HepG2 (cell line): ENCODE measurements around the gene SLC5A10. TPM values are rescaled to one million over a fixed set of nuclear protein-coding genes. Genes with fewer than 3 reads are reported as not detected.
A peak's percentile ranks its signal among the peaks of the same experiment; 100 is the strongest.

Source experiments
- ATAC-seq: fragments of 200-7000 bp; cut with Tn5 transposase; 3 replicates; pipeline ENCODE4 v1.9.1; 2020; ENCODE audit warnings: mild to moderate bottlenecking, moderate library complexity
- BruUV-seq: library from RNA; stranded (reverse); fragments of 400-500 nt; replicated peaks from 2 replicates; lab custom pipeline; 2021; lab: Mats Ljungman, UMichigan
- CTCF ChIA-PET: fragments of 300-600 bp; formaldehyde crosslinking; extraction: SDS; loops from one replicate; lab custom pipeline; 2021; ENCODE audit warnings: low total read pairs, inconsistent platforms, low intra/inter-chr PET ratio; lab: Yijun Ruan, JAX
- POLR2A ChIA-PET: fragments of 350-600 bp; sonication (Branson Sonifier 250); formaldehyde crosslinking; loops from one replicate; lab custom pipeline; 2020; ENCODE audit warnings: antibody characterized with exemption, inconsistent platforms; lab: Yijun Ruan, JAX
- DNase-seq: peaks from one replicate; pipeline ENCODE4 v3.0.0-alpha.2; 2015; ENCODE audit warnings: low spot score
- FAIRE-seq: peaks from 3 replicates; lab custom pipeline; 2011; peaks lifted over from hg19 to GRCh38; lab: Jason Lieb, UNC
- H2AFZ ChIP-seq: one replicate; pipeline ENCODE4 v1.6.1; 2011; ENCODE audit warnings: low read length, inconsistent platforms
- H3K27ac ChIP-seq: fragments of 300-600 bp; 3 replicates; pipeline ENCODE4 v1.8.0; 2011; ENCODE audit warnings: mixed run types, mild to moderate bottlenecking, mixed read lengths, low read length, inconsistent platforms; ENCODE audit not compliant: insufficient read depth; ENCODE audit errors: extremely low read length
- H3K27me3 ChIP-seq, 2 experiments: fragments of 200-600 bp in 1 of 2; 2 replicates in 1 of 2; 3 replicates in 1 of 2; pipeline versions ENCODE4 v1.6.0 to v1.8.0; 2011; ENCODE audit warnings: low read length in 2 of 2, mild to moderate bottlenecking in 2 of 2, moderate library complexity in 2 of 2, inconsistent platforms in 1 of 2; ENCODE audit not compliant: insufficient read depth in 2 of 2, control insufficient read depth in 1 of 2
- H3K36me3 ChIP-seq, 2 experiments: fragments of 200-600 bp in 1 of 2; replicated peaks in 1 of 2; 2 replicates in 1 of 2; 3 replicates in 1 of 2; pipeline versions ENCODE4 v1.5.1 to v1.8.0; 2011; ENCODE audit warnings: low read length in 2 of 2, inconsistent platforms in 1 of 2; ENCODE audit not compliant: insufficient read depth in 2 of 2, control insufficient read depth in 1 of 2
- H3K4me1 ChIP-seq: 2 replicates; pipeline ENCODE4 v1.5.1; 2012; ENCODE audit warnings: low read length, inconsistent platforms; ENCODE audit not compliant: insufficient read depth
- H3K4me2 ChIP-seq: 2 replicates; pipeline ENCODE4 v1.6.0; 2011; ENCODE audit warnings: low read depth, low read length, inconsistent platforms
- H3K4me3 ChIP-seq, 3 experiments: fragments of 200-600 bp in 1 of 3; sonication (generic), shearing (Covaris generic) in 1 of 3; replicated peaks in 1 of 3; 2 replicates each; pipeline ENCODE4 v1.5.1; 2011 to 2016; ENCODE audit warnings: low read length in 3 of 3, inconsistent platforms in 2 of 3, low read depth in 2 of 3, mild to moderate bottlenecking in 2 of 3, control low read depth in 1 of 3, mixed read lengths in 1 of 3; ENCODE audit not compliant: insufficient read depth in 1 of 3
- H3K79me2 ChIP-seq: one replicate; pipeline ENCODE4 v1.6.1; 2011; ENCODE audit warnings: low read length, inconsistent platforms; ENCODE audit not compliant: insufficient read depth
- H3K9ac ChIP-seq: 2 replicates; pipeline ENCODE4 v1.6.0; 2011; ENCODE audit warnings: mild to moderate bottlenecking, low read depth, low read length, inconsistent platforms; ENCODE audit not compliant: insufficient read depth
- H3K9me3 ChIP-seq: 2 replicates; pipeline ENCODE4 v1.5.1; 2012; ENCODE audit warnings: mild to moderate bottlenecking, low read length
- H4K20me1 ChIP-seq: 2 replicates; pipeline ENCODE4 v1.6.0; 2011; ENCODE audit warnings: inconsistent platforms, mild to moderate bottlenecking, low read length, moderate library complexity; ENCODE audit not compliant: insufficient read depth
- HDAC6 ChIP-seq: fragments of 200-600 bp; sonication (generic); IDR thresholded peaks from 2 replicates; pipeline ENCODE4 v1.7.0; 2017; ENCODE audit warnings: mild to moderate bottlenecking, antibody characterized with exemption, low read length, low read depth
- HNF1A ChIP-seq, 2 experiments: sonication (generic) in 1 of 2; formaldehyde crosslinking in 1 of 2; IDR thresholded peaks; 2 replicates each; pipeline versions ENCODE4 v1.4.0 to v1.6.1; 2016 to 2020; ENCODE audit warnings: borderline replicate concordance in 1 of 2, low read depth in 1 of 2, mild to moderate bottlenecking in 1 of 2, missing genetic modification reagents in 1 of 2
- MXD4 ChIP-seq: IDR thresholded peaks from 2 replicates; pipeline ENCODE4 v1.6.1; 2016; ENCODE audit warnings: mild to moderate bottlenecking, missing biosample characterization, missing genetic modification reagents
- POLR2AphosphoS2 ChIP-seq: IDR thresholded peaks from 2 replicates; pipeline ENCODE4 v1.6.1; 2011; ENCODE audit warnings: low read depth, low read length, improper control_type of control experiment
- SNRNP70 ChIP-seq: fragments of 200-400 bp; formaldehyde crosslinking; IDR thresholded peaks from 2 replicates; pipeline ENCODE4 v1.6.1; 2017; ENCODE audit warnings: mild to moderate bottlenecking, low read depth, low read length, moderate library complexity
- TCF7L2 ChIP-seq: IDR thresholded peaks from 2 replicates; pipeline ENCODE4 v1.6.1; 2011; ENCODE audit warnings: mild to moderate bottlenecking, low read depth, low read length, moderate library complexity
- ZBTB7A ChIP-seq: sonication (generic); formaldehyde crosslinking; IDR thresholded peaks from 2 replicates; pipeline ENCODE4 v1.8.0; 2022; ENCODE audit warnings: mild to moderate bottlenecking, missing genetic modification reagents
- ZNF605 ChIP-seq: sonication (generic); formaldehyde crosslinking; IDR thresholded peaks from 2 replicates; pipeline ENCODE4 v1.8.0; 2022; ENCODE audit warnings: mild to moderate bottlenecking, missing genetic modification reagents
- ZNF629 ChIP-seq: sonication (generic); formaldehyde crosslinking; conservative IDR thresholded peaks from 2 replicates; pipeline ENCODE4 v1.5.0; 2020; ENCODE audit warnings: missing genetic modification reagents
- WGBS: methylation state at CpG from one replicate; pipeline ENCODE4 v1.1.6; 2017; ENCODE audit warnings: low lambda C conversion rate; 5-methylcytosine and 5-hydroxymethylcytosine counted together
- in situ Hi-C: cut with HindIII; loops from 2 replicates; pipeline ENCODE4 v1.10.0; 2017; ENCODE audit warnings: low pct_unique_long_range_greater_than_20kb; ENCODE audit not compliant: extremely low pct_ligation_motif_present
- intact Hi-C: fragments of 100-400 bp; cut with micrococcal nuclease; formaldehyde crosslinking; loops from one replicate; pipeline ENCODE4 v1.10.0; 2022; ENCODE audit not compliant: unreplicated experiment
- polyA plus RNA-seq, 8 experiments: library from polyadenylated mRNA; depleted of rRNA in 3 of 8; stranded (reverse) in 7 of 8; unstranded in 1 of 8; fragments of >200 nt; fragmentation: Illumina TruSeq in 4 of 8; extraction: Trizol in 4 of 8; gene quantifications; 2 replicates each; pipeline versions ENCODE4 v1.2.1 to v1.2.3, GENCODE V29; 2011 to 2016; ENCODE audit warnings: low read depth in 4 of 8, missing spikeins in 1 of 8, mixed read lengths in 1 of 8; ENCODE audit not compliant: insufficient read depth in 1 of 8
- total RNA-seq, 5 experiments: library from RNA; depleted of rRNA; stranded (reverse); fragments of >200 nt; fragmentation: Illumina TruSeq; extraction: Trizol; gene quantifications; 2 replicates each; pipeline ENCODE4 v1.2.3, GENCODE V29; 2016; ENCODE audit warnings: low read depth in 1 of 5
- TF ChIP-seq, protein P1 (sequence below): sonication (generic); formaldehyde crosslinking; IDR thresholded peaks from 2 replicates; pipeline ENCODE4 v1.9.0; 2022; ENCODE audit warnings: low read depth, missing genetic modification reagents
- TF ChIP-seq, protein P2 (sequence below): IDR thresholded peaks from 2 replicates; pipeline ENCODE4 v1.6.1; 2016; ENCODE audit warnings: mild to moderate bottlenecking

Gene SLC5A10
- total and polyA plus RNA-seq, 2 of the 13 experiments (the other 11 are each of a cell fraction or from before 2014, with no cell fraction given), result 0.05 TPM; not detected in 1

GRCh38 chr17:18950944-18951905 is 740 bp upstream of the SLC5A10 start (continued):
- TF ChIP-seq, protein P1, sequence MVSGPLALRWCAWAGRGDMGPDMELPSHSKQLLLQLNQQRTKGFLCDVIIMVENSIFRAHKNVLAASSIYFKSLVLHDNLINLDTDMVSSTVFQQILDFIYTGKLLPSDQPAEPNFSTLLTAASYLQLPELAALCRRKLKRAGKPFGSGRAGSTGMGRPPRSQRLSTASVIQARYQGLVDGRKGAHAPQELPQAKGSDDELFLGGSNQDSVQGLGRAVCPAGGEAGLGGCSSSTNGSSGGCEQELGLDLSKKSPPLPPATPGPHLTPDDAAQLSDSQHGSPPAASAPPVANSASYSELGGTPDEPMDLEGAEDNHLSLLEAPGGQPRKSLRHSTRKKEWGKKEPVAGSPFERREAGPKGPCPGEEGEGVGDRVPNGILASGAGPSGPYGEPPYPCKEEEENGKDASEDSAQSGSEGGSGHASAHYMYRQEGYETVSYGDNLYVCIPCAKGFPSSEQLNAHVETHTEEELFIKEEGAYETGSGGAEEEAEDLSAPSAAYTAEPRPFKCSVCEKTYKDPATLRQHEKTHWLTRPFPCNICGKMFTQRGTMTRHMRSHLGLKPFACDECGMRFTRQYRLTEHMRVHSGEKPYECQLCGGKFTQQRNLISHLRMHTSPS (CRISPR knock-in tag), result no peak
- TF ChIP-seq ZNF605 (CRISPR knock-in tag) (no peak), MXD4 (CRISPR knock-in tag) (no peak), HDAC6 (no peak), TCF7L2 (no peak), SNRNP70 (no peak), POLR2AphosphoS2 (no peak)
- TF ChIP-seq, protein P2, sequence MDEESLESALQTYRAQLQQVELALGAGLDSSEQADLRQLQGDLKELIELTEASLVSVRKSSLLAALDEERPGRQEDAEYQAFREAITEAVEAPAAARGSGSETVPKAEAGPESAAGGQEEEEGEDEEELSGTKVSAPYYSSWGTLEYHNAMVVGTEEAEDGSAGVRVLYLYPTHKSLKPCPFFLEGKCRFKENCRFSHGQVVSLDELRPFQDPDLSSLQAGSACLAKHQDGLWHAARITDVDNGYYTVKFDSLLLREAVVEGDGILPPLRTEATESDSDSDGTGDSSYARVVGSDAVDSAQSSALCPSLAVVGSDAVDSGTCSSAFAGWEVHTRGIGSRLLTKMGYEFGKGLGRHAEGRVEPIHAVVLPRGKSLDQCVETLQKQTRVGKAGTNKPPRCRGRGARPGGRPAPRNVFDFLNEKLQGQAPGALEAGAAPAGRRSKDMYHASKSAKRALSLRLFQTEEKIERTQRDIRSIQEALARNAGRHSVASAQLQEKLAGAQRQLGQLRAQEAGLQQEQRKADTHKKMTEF (CRISPR knock-in tag), result no peak

DNA sequence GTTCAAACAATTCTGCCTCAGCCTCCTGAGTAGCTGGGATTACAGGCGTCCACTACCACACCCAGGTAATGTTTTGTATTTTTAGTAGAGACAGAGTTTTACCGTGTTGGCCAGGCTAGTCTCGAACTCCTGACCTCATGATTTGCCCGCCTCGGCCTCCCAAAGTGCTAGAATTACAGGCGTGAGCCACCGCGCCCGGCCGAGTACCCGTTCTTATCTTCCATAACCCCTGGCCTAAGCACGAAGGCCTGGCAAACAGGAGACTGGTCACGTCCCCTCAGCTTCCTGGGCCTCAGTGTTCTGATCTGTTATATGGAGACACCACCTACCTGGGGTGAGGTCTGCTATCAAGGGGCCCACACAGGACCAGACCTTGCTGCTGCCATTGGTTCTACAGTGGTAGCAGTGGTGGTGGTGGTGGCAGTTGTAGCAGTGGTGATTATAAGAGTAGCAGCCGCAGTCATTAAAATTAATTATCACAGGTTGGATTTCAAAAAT is 1.3 kb downstream of the SLC5A10 start:
- FAIRE-seq (no peak), ATAC-seq (no peak), DNase-seq (no peak)
- Histone ChIP-seq H3K27me3 (peaks cover 1 to 14% of the 10 kb centered on the region in 2 experiments; a peak in 2 of 5 replicates), H2AFZ (no peak overlapping the region), H3K9me3 (no peaks in the 10 kb centered on the region), H3K36me3 (no peaks in the 10 kb centered on the region), H3K79me2 (no peaks in the 10 kb centered on the region), H4K20me1 (no peaks in the 10 kb centered on the region), H3K4me3 (no peak overlapping the region), H3K4me2 (no peak overlapping the region), H3K27ac (no peak overlapping the region), H3K4me1 (peaks cover 46% of the 10 kb centered on the region)
- intact Hi-C loops, result loop anchor here (10.0 kb wide), 1 partner anchor 138 kb away; no protein-coding TSS in a partner anchor
- in situ Hi-C loops, result no loop called here
- ChIA-PET POLR2A (no interaction called here), CTCF (no interaction called here)
- BruUV-seq, result no TSS peak
- peak; percentile 76 for TF ChIP-seq ZNF629 (CRISPR knock-in tag)
- TF ChIP-seq HNF1A (IDR thresholded peaks at IDR 0.05; ENCODE audit: low read depth), result 0 out of 2 replicates have a peak, but pooled peaks have one; percentile 1
- TF ChIP-seq HNF1A (CRISPR knock-in tag; IDR thresholded peaks at IDR 0.05; ENCODE audit: borderline replicate concordance), result no peak
- TF ChIP-seq ZBTB7A (CRISPR knock-in tag), result no peak
- TF ChIP-seq, all 625 proteins: peak for 2
- 45% methylated on average over 13 of the region's 14 CpGs for WGBS
- H3K9ac ChIP-seq, result no peak overlapping the region
